Upper lobe of left lung (tissue), 6 donors: Measurements from ENCODE around the gene OR1N1. TPM values are rescaled to one million over a fixed set of nuclear protein-coding genes. Genes with fewer than 3 reads are reported as not detected.

Experiments used
- ATAC-seq, 2 donors: fragments of 200-7000 bp; cut with Tn5 transposase; one replicate each; pipeline ENCODE4 v1.9.1; 2022; ENCODE audit warnings: mild to moderate bottlenecking in 2 of 2, moderate library complexity in 2 of 2; ENCODE audit not compliant: low FRiP score in 2 of 2
- DNase-seq, 2 donors: peaks; one replicate each; pipeline ENCODE4 v3.0.0-alpha.2; 2019 to 2020
- H3K27ac ChIP-seq, 4 donors: fragments of 200-600 bp; sonication (generic); one replicate each; pipeline ENCODE4 v1.5.1; 2016 to 2019
- H3K27me3 ChIP-seq, 4 donors: fragments of 200-600 bp; sonication (generic); one replicate each; pipeline ENCODE4 v1.5.1; 2017 to 2019
- H3K36me3 ChIP-seq, 4 donors: fragments of 200-600 bp; sonication (generic); one replicate each; pipeline ENCODE4 v1.5.1; 2016 to 2019
- H3K4me1 ChIP-seq, 4 donors: fragments of 200-600 bp; sonication (generic); one replicate each; pipeline ENCODE4 v1.5.1; 2018 to 2019
- H3K4me3 ChIP-seq, 4 donors: fragments of 200-600 bp; sonication (generic); one replicate each; pipeline ENCODE4 v1.5.1; 2017 to 2019; ENCODE audit warnings: mild to moderate bottlenecking in 2 of 4, moderate library complexity in 1 of 4
- H3K9me3 ChIP-seq, 4 donors: fragments of 200-600 bp; sonication (generic); one replicate each; pipeline ENCODE4 v1.5.1; 2018 to 2019
- CTCF ChIP-seq, 6 experiments: fragments of 450-650 bp in 4 of 6; fragments of 200-600 bp in 2 of 6; sonication (generic) in 2 of 6; IDR thresholded peaks; one replicate each; pipeline ENCODE4 v1.5.1; 2016 to 2019; ENCODE audit warnings: antibody characterized with exemption in 6 of 6
- EP300 ChIP-seq, 4 donors: sonication (generic); formaldehyde crosslinking; IDR thresholded peaks; one replicate each; pipeline ENCODE4 v1.5.1; 2017; ENCODE audit warnings: antibody characterized with exemption in 4 of 4, control low read depth in 2 of 4
- POLR2A ChIP-seq, 4 donors: fragments of 450-650 bp; IDR thresholded peaks; one replicate each; pipeline ENCODE4 v1.5.1; 2016 to 2017; ENCODE audit warnings: antibody characterized with exemption in 4 of 4, mild to moderate bottlenecking in 2 of 4
- POLR2AphosphoS5 ChIP-seq, 2 donors: sonication (generic); formaldehyde crosslinking; IDR thresholded peaks; one replicate each; pipeline ENCODE4 v1.5.1; 2017; ENCODE audit warnings: antibody characterized with exemption in 2 of 2
- WGBS, 2 donors: methylation state at CpG; one replicate each; pipeline ENCODE4 v1.1.5; 2017 to 2018; 5-methylcytosine and 5-hydroxymethylcytosine counted together
- total RNA-seq, 6 donors: library from RNA; depleted of rRNA in 4 of 6; stranded (reverse); fragments of >200 nt in 4 of 6; gene quantifications; one replicate each; pipeline versions ENCODE4 v1.1.0 to v1.2.1, GENCODE V29; 2016 to 2021
- donor health status: DM: no; HTN: no; CAD: no; lungs with moderate emphysema.
- donor health status: DM: no; HTN: yes; CAD: no; lungs with severe emphysema.

Gene OR1N1
- not detected for total RNA-seq

GRCh38 chr9:122527193-122527592 is at the start of gene OR1N1:
Gene OR1N1 (minus strand): TSS chr9:122527293. CDS start chr9:122527293, 0 bp downstream.
- TF ChIP-seq POLR2AphosphoS5 (IDR thresholded peaks at IDR 0.05) (no peak), CTCF (IDR thresholded peaks at IDR 0.05) (no peak), POLR2A (IDR thresholded peaks at IDR 0.05) (no peak), EP300 (IDR thresholded peaks at IDR 0.05) (no peak)
- Histone ChIP-seq H3K9me3 (no peaks in the 10 kb centered on the region), H3K4me1 (no peaks in the 10 kb centered on the region), H3K27ac (no peak within 1 kb of the TSS), H3K4me3 (no peak within 1 kb of the TSS), H3K27me3 (no peaks in the 10 kb centered on the region), H3K36me3 (no peaks in the 10 kb centered on the region)
- DNase-seq (no peak), ATAC-seq (no peak)
- WGBS, 2 donors = 76 to 88% methylated on average over 3 of the region's 3 CpGs

- H3K4me3 ChIP-seq = no peak overlapping the region
- no peak overlapping the region for H3K27ac ChIP-seq
- H3K27me3 ChIP-seq = no peaks in the 10 kb centered on the region
- ATAC-seq = no peak
- 84 to 86% methylated on average over 2 of the region's 2 CpGs for WGBS, 2 donors
- no peak for TF ChIP-seq EP300 (IDR thresholded peaks at IDR 0.05)
- no peak for TF ChIP-seq POLR2A (IDR thresholded peaks at IDR 0.05)
- TF ChIP-seq CTCF (IDR thresholded peaks at IDR 0.05) = no peak
- no peak for TF ChIP-seq POLR2AphosphoS5 (IDR thresholded peaks at IDR 0.05)
- no peak for DNase-seq
- no peaks in the 10 kb centered on the region for H3K36me3 ChIP-seq
- no peaks in the 10 kb centered on the region for H3K4me1 ChIP-seq
- H3K9me3 ChIP-seq = no peaks in the 10 kb centered on the region
These were observed 45.4 kb upstream of the OR1N1 start for GRCh38 chr9:122572456-122572855.

- no peak for TF ChIP-seq POLR2A (IDR thresholded peaks at IDR 0.05)
- TF ChIP-seq CTCF (IDR thresholded peaks at IDR 0.05) = no peak
- no peak for TF ChIP-seq EP300 (IDR thresholded peaks at IDR 0.05)
- no peak for TF ChIP-seq POLR2AphosphoS5 (IDR thresholded peaks at IDR 0.05)
- no peaks in the 10 kb centered on the region for H3K36me3 ChIP-seq
- WGBS, 2 donors = 94 to 98% methylated on average over 4 of the region's 4 CpGs
- no peak overlapping the region for H3K27ac ChIP-seq
- no peaks in the 10 kb centered on the region for H3K4me1 ChIP-seq
- peaks cover 0 to 5% (median 0%) of the 10 kb centered on the region in 4 donors for H3K9me3 ChIP-seq
- no peaks in the 10 kb centered on the region for H3K27me3 ChIP-seq
- no peak overlapping the region for H3K4me3 ChIP-seq
- ATAC-seq (no peak), DNase-seq (no peak)
These were observed 40.8 kb upstream of the OR1N1 start for GRCh38 chr9:122567901-122568300.

GRCh38 chr9:122562134-122562760 is 35.2 kb upstream of the OR1N1 start:
- no peaks in the 10 kb centered on the region for H3K4me1 ChIP-seq
- TF ChIP-seq POLR2A (IDR thresholded peaks at IDR 0.05) (no peak), POLR2AphosphoS5 (IDR thresholded peaks at IDR 0.05) (no peak), EP300 (IDR thresholded peaks at IDR 0.05) (no peak), CTCF (IDR thresholded peaks at IDR 0.05) (no peak)
- H3K4me3 ChIP-seq = no peak overlapping the region
- H3K27me3 ChIP-seq = no peaks in the 10 kb centered on the region
- WGBS, 2 donors = 41 to 60% methylated on average over 3 to 6 of the region's 9 CpGs
- H3K27ac ChIP-seq = no peak overlapping the region
- DNase-seq (no peak), ATAC-seq (no peak)
- peaks cover 0 to 5% (median 0%) of the 10 kb centered on the region in 4 donors for H3K9me3 ChIP-seq
- no peaks in the 10 kb centered on the region for H3K36me3 ChIP-seq

- TF ChIP-seq POLR2A (IDR thresholded peaks at IDR 0.05) (no peak), POLR2AphosphoS5 (IDR thresholded peaks at IDR 0.05) (no peak), CTCF (IDR thresholded peaks at IDR 0.05) (no peak), EP300 (IDR thresholded peaks at IDR 0.05) (no peak)
- no peaks in the 10 kb centered on the region for H3K27me3 ChIP-seq
- no peak overlapping the region for H3K4me3 ChIP-seq
- H3K27ac ChIP-seq = no peak overlapping the region
- no peak for DNase-seq
- no peaks in the 10 kb centered on the region for H3K4me1 ChIP-seq
- ATAC-seq = no peak
- H3K9me3 ChIP-seq = peaks cover 0 to 5% (median 0%) of the 10 kb centered on the region in 4 donors
- H3K36me3 ChIP-seq = no peaks in the 10 kb centered on the region
- WGBS, 2 donors = 70 to 83% methylated on average over 4 of the region's 4 CpGs
These were observed 34.4 kb upstream of the OR1N1 start for GRCh38 chr9:122561446-122561845.
